HepG2 (cell line): ENCODE measurements around the gene MEI1. TPM values are rescaled to one million over a fixed set of nuclear protein-coding genes. Genes with fewer than 3 reads are reported as not detected.

Experiments used
- ATAC-seq: fragments of 200-7000 bp; cut with Tn5 transposase; 3 replicates; pipeline ENCODE4 v1.9.1; 2020; ENCODE audit warnings: mild to moderate bottlenecking, moderate library complexity
- BruUV-seq: library from RNA; stranded (reverse); fragments of 400-500 nt; replicated peaks from 2 replicates; lab custom pipeline; 2021; lab: Mats Ljungman, UMichigan
- CTCF ChIA-PET: fragments of 300-600 bp; formaldehyde crosslinking; extraction: SDS; loops from one replicate; lab custom pipeline; 2021; ENCODE audit warnings: low total read pairs, inconsistent platforms, low intra/inter-chr PET ratio; lab: Yijun Ruan, JAX
- POLR2A ChIA-PET: fragments of 350-600 bp; sonication (Branson Sonifier 250); formaldehyde crosslinking; loops from one replicate; lab custom pipeline; 2020; ENCODE audit warnings: antibody characterized with exemption, inconsistent platforms; lab: Yijun Ruan, JAX
- DNase-seq: peaks from one replicate; pipeline ENCODE4 v3.0.0-alpha.2; 2015; ENCODE audit warnings: low spot score
- FAIRE-seq: peaks from 3 replicates; lab custom pipeline; 2011; peaks lifted over from hg19 to GRCh38; lab: Jason Lieb, UNC
- H2AFZ ChIP-seq: one replicate; pipeline ENCODE4 v1.6.1; 2011; ENCODE audit warnings: low read length, inconsistent platforms
- H3K27ac ChIP-seq: fragments of 300-600 bp; 3 replicates; pipeline ENCODE4 v1.8.0; 2011; ENCODE audit warnings: mixed run types, mild to moderate bottlenecking, mixed read lengths, low read length, inconsistent platforms; ENCODE audit not compliant: insufficient read depth; ENCODE audit errors: extremely low read length
- H3K27me3 ChIP-seq, 2 experiments: fragments of 200-600 bp in 1 of 2; 2 replicates in 1 of 2; 3 replicates in 1 of 2; pipeline versions ENCODE4 v1.6.0 to v1.8.0; 2011; ENCODE audit warnings: low read length in 2 of 2, mild to moderate bottlenecking in 2 of 2, moderate library complexity in 2 of 2, inconsistent platforms in 1 of 2; ENCODE audit not compliant: insufficient read depth in 2 of 2, control insufficient read depth in 1 of 2
- H3K36me3 ChIP-seq, 2 experiments: fragments of 200-600 bp in 1 of 2; replicated peaks in 1 of 2; 2 replicates in 1 of 2; 3 replicates in 1 of 2; pipeline versions ENCODE4 v1.5.1 to v1.8.0; 2011; ENCODE audit warnings: low read length in 2 of 2, inconsistent platforms in 1 of 2; ENCODE audit not compliant: insufficient read depth in 2 of 2, control insufficient read depth in 1 of 2
- H3K4me1 ChIP-seq: 2 replicates; pipeline ENCODE4 v1.5.1; 2012; ENCODE audit warnings: low read length, inconsistent platforms; ENCODE audit not compliant: insufficient read depth
- H3K4me2 ChIP-seq: 2 replicates; pipeline ENCODE4 v1.6.0; 2011; ENCODE audit warnings: low read depth, low read length, inconsistent platforms
- H3K4me3 ChIP-seq, 3 experiments: fragments of 200-600 bp in 1 of 3; sonication (generic), shearing (Covaris generic) in 1 of 3; replicated peaks in 1 of 3; 2 replicates each; pipeline ENCODE4 v1.5.1; 2011 to 2016; ENCODE audit warnings: low read length in 3 of 3, inconsistent platforms in 2 of 3, low read depth in 2 of 3, mild to moderate bottlenecking in 2 of 3, control low read depth in 1 of 3, mixed read lengths in 1 of 3; ENCODE audit not compliant: insufficient read depth in 1 of 3
- H3K79me2 ChIP-seq: one replicate; pipeline ENCODE4 v1.6.1; 2011; ENCODE audit warnings: low read length, inconsistent platforms; ENCODE audit not compliant: insufficient read depth
- H3K9ac ChIP-seq: 2 replicates; pipeline ENCODE4 v1.6.0; 2011; ENCODE audit warnings: mild to moderate bottlenecking, low read depth, low read length, inconsistent platforms; ENCODE audit not compliant: insufficient read depth
- H3K9me3 ChIP-seq: 2 replicates; pipeline ENCODE4 v1.5.1; 2012; ENCODE audit warnings: mild to moderate bottlenecking, low read length
- H4K20me1 ChIP-seq: 2 replicates; pipeline ENCODE4 v1.6.0; 2011; ENCODE audit warnings: inconsistent platforms, mild to moderate bottlenecking, low read length, moderate library complexity; ENCODE audit not compliant: insufficient read depth
- AGO2 ChIP-seq: fragments of 200-400 bp; formaldehyde crosslinking; optimal IDR thresholded peaks from 2 replicates; pipeline ENCODE3; 2017; ENCODE audit warnings: mild to moderate bottlenecking, low read depth, low read length, moderate library complexity
- JUNB ChIP-seq: sonication (generic); formaldehyde crosslinking; IDR thresholded peaks from 2 replicates; pipeline ENCODE4 v1.8.0; 2022; ENCODE audit warnings: missing genetic modification reagents, mild to moderate bottlenecking, borderline replicate concordance
- RBFOX2 ChIP-seq: fragments of 200-400 bp; formaldehyde crosslinking; IDR thresholded peaks from 2 replicates; pipeline ENCODE4 v1.6.1; 2017; ENCODE audit warnings: low read depth, mild to moderate bottlenecking, low read length
- RBM22 ChIP-seq: fragments of 200-400 bp; formaldehyde crosslinking; optimal IDR thresholded peaks from 2 replicates; pipeline ENCODE3; 2017; ENCODE audit warnings: mild to moderate bottlenecking, low read length, moderate library complexity
- REPIN1 ChIP-seq: sonication (generic); formaldehyde crosslinking; IDR thresholded peaks from 2 replicates; pipeline ENCODE4 v1.8.0; 2022; ENCODE audit warnings: missing genetic modification reagents, low read depth, mild to moderate bottlenecking, borderline replicate concordance
- RFXANK ChIP-seq: IDR thresholded peaks from 2 replicates; pipeline ENCODE4 v1.6.1; 2016
- RXRB ChIP-seq: IDR thresholded peaks from 2 replicates; pipeline ENCODE4 v1.6.1; 2016; ENCODE audit warnings: borderline replicate concordance, missing genetic modification reagents, missing compliant biosample characterization
- ZMYM4 ChIP-seq: sonication (generic); formaldehyde crosslinking; IDR thresholded peaks from 2 replicates; pipeline ENCODE4 v1.8.1; 2023; ENCODE audit warnings: mild to moderate bottlenecking, missing genetic modification reagents
- ZNF180 ChIP-seq: sonication (generic); formaldehyde crosslinking; IDR thresholded peaks from 2 replicates; pipeline ENCODE4 v1.4.0; 2020; ENCODE audit warnings: low read depth, missing genetic modification reagents, borderline replicate concordance
- ZNF503 ChIP-seq: sonication (generic); formaldehyde crosslinking; IDR thresholded peaks from 2 replicates; pipeline ENCODE4 v1.4.0; 2020; ENCODE audit warnings: missing genetic modification reagents
- ZNF558 ChIP-seq: sonication (generic); formaldehyde crosslinking; IDR thresholded peaks from 2 replicates; pipeline ENCODE4 v1.9.0; 2022; ENCODE audit warnings: mild to moderate bottlenecking, missing genetic modification reagents, borderline replicate concordance
- ZNF580 ChIP-seq: IDR thresholded peaks from 2 replicates; pipeline ENCODE4 v1.6.1; 2016; ENCODE audit warnings: low read depth, borderline replicate concordance
- ZNF629 ChIP-seq: sonication (generic); formaldehyde crosslinking; conservative IDR thresholded peaks from 2 replicates; pipeline ENCODE4 v1.5.0; 2020; ENCODE audit warnings: missing genetic modification reagents
- ZNF768 ChIP-seq: sonication (generic); formaldehyde crosslinking; IDR thresholded peaks from 2 replicates; pipeline ENCODE4 v1.4.0; 2020; ENCODE audit warnings: missing genetic modification reagents
- WGBS: methylation state at CpG from one replicate; pipeline ENCODE4 v1.1.6; 2017; ENCODE audit warnings: low lambda C conversion rate; 5-methylcytosine and 5-hydroxymethylcytosine counted together
- in situ Hi-C: cut with HindIII; loops from 2 replicates; pipeline ENCODE4 v1.10.0; 2017; ENCODE audit warnings: low pct_unique_long_range_greater_than_20kb; ENCODE audit not compliant: extremely low pct_ligation_motif_present
- intact Hi-C: fragments of 100-400 bp; cut with micrococcal nuclease; formaldehyde crosslinking; loops from one replicate; pipeline ENCODE4 v1.10.0; 2022; ENCODE audit not compliant: unreplicated experiment
- polyA plus RNA-seq, 8 experiments: library from polyadenylated mRNA; depleted of rRNA in 3 of 8; stranded (reverse) in 7 of 8; unstranded in 1 of 8; fragments of >200 nt; fragmentation: Illumina TruSeq in 4 of 8; extraction: Trizol in 4 of 8; gene quantifications; 2 replicates each; pipeline versions ENCODE4 v1.2.1 to v1.2.3, GENCODE V29; 2011 to 2016; ENCODE audit warnings: low read depth in 4 of 8, missing spikeins in 1 of 8, mixed read lengths in 1 of 8; ENCODE audit not compliant: insufficient read depth in 1 of 8
- total RNA-seq, 5 experiments: library from RNA; depleted of rRNA; stranded (reverse); fragments of >200 nt; fragmentation: Illumina TruSeq; extraction: Trizol; gene quantifications; 2 replicates each; pipeline ENCODE4 v1.2.3, GENCODE V29; 2016; ENCODE audit warnings: low read depth in 1 of 5

Gene MEI1
- total and polyA plus RNA-seq, 2 of the 13 experiments (the other 11 are each of a cell fraction or from before 2014, with no cell fraction given): 0.75 to 1.9 TPM

- TF ChIP-seq ZMYM4 (CRISPR knock-in tag) (0 out of 2 replicates have a peak, but pooled peaks have one; percentile 17), RFXANK (CRISPR knock-in tag) (no peak), ZNF629 (CRISPR knock-in tag) (0 out of 2 replicates have a peak, but pooled peaks have one; percentile 27)
- Histone ChIP-seq H4K20me1 (peaks cover 26% of the 10 kb centered on the region), H3K27me3 (no peaks in the 10 kb centered on the region; a peak in 1 of 5 replicates), H3K4me1 (peaks cover 78% of the 10 kb centered on the region), H3K79me2 (peaks cover 83% of the 10 kb centered on the region), H3K36me3 (peaks cover 10 to 37% of the 10 kb centered on the region in 2 experiments), H3K9me3 (no peaks in the 10 kb centered on the region), H3K27ac (peak overlapping the region; percentile 52), H3K4me3 (no peak overlapping the region; a peak in 1 of 6 replicates), H2AFZ (no peak overlapping the region), H3K4me2 (peak overlapping the region; percentile 43; the same call in 1 of the 2 replicates), H3K9ac (no peak overlapping the region)
- 96% methylated on average over 2 of the region's 2 CpGs for WGBS
- FAIRE-seq (no peak), ATAC-seq (no peak), DNase-seq (no peak)
- intact Hi-C loops: no loop called here
- CTCF ChIA-PET: no interaction called here
- POLR2A ChIA-PET: interaction anchor here (1.2 to 2.0 kb wide), 2 partner anchors 9 to 36 kb away, joined by 4 to 12 read pairs; partner anchors contain the start of gene CCDC134
- no TSS peak for BruUV-seq
- in situ Hi-C loops: no loop called here
These were observed 137.2 kb downstream of the MEI1 start for GRCh38 chr22:41836551-41836950.

- Histone ChIP-seq H3K27me3 (no peaks in the 10 kb centered on the region; a peak in 1 of 5 replicates), H3K27ac (peak overlapping the region; percentile 20), H3K79me2 (peaks cover 95% of the 10 kb centered on the region), H3K36me3 (peaks cover 10 to 46% of the 10 kb centered on the region in 2 experiments), H4K20me1 (peaks cover 49% of the 10 kb centered on the region), H2AFZ (no peak overlapping the region), H3K4me1 (peaks cover 94% of the 10 kb centered on the region), H3K4me3 (no peak overlapping the region), H3K4me2 (peak overlapping the region; percentile 37; the same call in 1 of the 2 replicates), H3K9me3 (no peaks in the 10 kb centered on the region), H3K9ac (no peak overlapping the region)
- FAIRE-seq: no peak
- no TSS peak for BruUV-seq
- ChIA-PET POLR2A (interaction anchor here (1.4 kb wide), 1 partner anchor 39 kb away, joined by 7 read pairs; the partner anchor contains the start of gene CCDC134), CTCF (no interaction called here)
- WGBS: 86% methylated on average over 1 of the region's 1 CpG
- no peak for DNase-seq
- TF ChIP-seq ZNF503 (CRISPR knock-in tag): no peak
- TF ChIP-seq REPIN1 (CRISPR knock-in tag): no peak
- no peak for TF ChIP-seq ZNF768 (CRISPR knock-in tag)
- TF ChIP-seq ZNF580 (CRISPR knock-in tag): no peak
- no peak for TF ChIP-seq AGO2
- peak; percentile 51; the same call in 1 of the 2 replicates for TF ChIP-seq RBFOX2
- TF ChIP-seq ZNF558 (CRISPR knock-in tag): no peak
- TF ChIP-seq RXRB (CRISPR knock-in tag): no peak
- no peak for TF ChIP-seq JUNB
- peak; percentile 31 for TF ChIP-seq RBM22
- TF ChIP-seq ZNF180 (CRISPR knock-in tag): no peak
- no peak for ATAC-seq
- in situ Hi-C loops (no loop called here), intact Hi-C loops (no loop called here)
These were observed 139.7 kb downstream of the MEI1 start for GRCh38 chr22:41838842-41839618.
